ENCODE data around the gene C1S.

C1S gene

GRCh38 chr12:7078163-7078562 lies 17.6 kb downstream of the C1S start:
- no peak for TF ChIP-seq CTCF (IDR thresholded peaks at IDR 0.05; ENCODE audit: low read depth, low read length)
- H3K4me3 ChIP-seq (ENCODE audit: low read depth, low read length): no peak overlapping the region

- no peak for TF ChIP-seq CTCF (IDR thresholded peaks at IDR 0.05; ENCODE audit: low read depth, low read length)
- no peak overlapping the region for H3K4me3 ChIP-seq (ENCODE audit: low read depth, low read length)
Observed at GRCh38 chr12:7079826-7080125, 19.3 kb downstream of the C1S start.

GRCh38 chr12:7081037-7081436 lies 20.5 kb downstream of the C1S start:
- H3K4me3 ChIP-seq (ENCODE audit: low read depth, low read length): no peak overlapping the region
- no peak for TF ChIP-seq CTCF (IDR thresholded peaks at IDR 0.05; ENCODE audit: low read depth, low read length)

- H3K4me3 ChIP-seq (ENCODE audit: low read depth, low read length): no peak overlapping the region
- TF ChIP-seq CTCF (IDR thresholded peaks at IDR 0.05; ENCODE audit: low read depth, low read length): no peak
Observed at GRCh38 chr12:7083125-7083524, 22.6 kb downstream of the C1S start.

GRCh38 chr12:7089196-7089871 lies 28.8 kb downstream of the C1S start:
- no peak overlapping the region for H3K4me3 ChIP-seq (ENCODE audit: low read depth, low read length)
- TF ChIP-seq CTCF (IDR thresholded peaks at IDR 0.05; ENCODE audit: low read depth, low read length): no peak

GRCh38 chr12:7090222-7090998 lies 29.9 kb downstream of the C1S start:
- H3K4me3 ChIP-seq (ENCODE audit: low read depth, low read length): peak overlapping the region; percentile 75
- TF ChIP-seq CTCF (IDR thresholded peaks at IDR 0.05; ENCODE audit: low read depth, low read length): no peak

- H3K4me3 ChIP-seq (ENCODE audit: low read depth, low read length): peak overlapping the region; percentile 75
Observed at GRCh38 chr12:7091171-7091570, 30.7 kb downstream of the C1S start.

More at GRCh38 chr12:7091171-7091570, 30.7 kb downstream of the C1S start:
- TF ChIP-seq CTCF (IDR thresholded peaks at IDR 0.05; ENCODE audit: low read depth, low read length): no peak
